Measurements from ENCODE around the gene KRT81.

DNA sequence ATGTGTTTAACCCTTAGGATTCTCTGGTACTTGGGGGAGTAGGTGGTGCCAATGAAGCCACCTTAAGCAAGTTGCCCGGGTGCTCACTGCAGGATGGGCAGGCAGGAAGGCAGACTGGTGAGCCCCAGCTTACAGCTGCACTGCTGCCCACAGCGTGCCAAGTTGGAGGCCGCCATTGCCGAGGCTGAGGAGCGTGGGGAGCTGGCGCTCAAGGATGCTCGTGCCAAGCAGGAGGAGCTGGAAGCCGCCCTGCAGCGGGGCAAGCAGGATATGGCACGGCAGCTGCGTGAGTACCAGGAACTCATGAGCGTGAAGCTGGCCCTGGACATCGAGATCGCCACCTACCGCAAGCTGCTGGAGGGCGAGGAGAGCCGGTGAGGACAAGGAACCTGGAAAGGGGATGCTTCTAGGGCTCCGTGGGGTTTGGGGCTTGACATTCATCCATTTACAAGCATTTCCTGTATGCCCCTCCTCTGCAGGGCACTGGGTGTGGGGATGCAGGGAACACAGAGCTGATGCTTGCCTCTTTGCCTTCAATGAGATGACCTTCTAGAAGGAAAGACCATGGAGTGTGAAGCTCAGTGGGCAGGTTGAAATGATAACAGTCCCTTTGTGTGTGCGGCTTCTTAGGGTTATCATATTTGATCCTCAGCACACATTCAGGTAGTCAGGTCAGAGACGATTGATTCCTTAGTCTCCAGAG, 45.9 kb downstream of the KRT81 start:
- TF ChIP-seq, protein P1, sequence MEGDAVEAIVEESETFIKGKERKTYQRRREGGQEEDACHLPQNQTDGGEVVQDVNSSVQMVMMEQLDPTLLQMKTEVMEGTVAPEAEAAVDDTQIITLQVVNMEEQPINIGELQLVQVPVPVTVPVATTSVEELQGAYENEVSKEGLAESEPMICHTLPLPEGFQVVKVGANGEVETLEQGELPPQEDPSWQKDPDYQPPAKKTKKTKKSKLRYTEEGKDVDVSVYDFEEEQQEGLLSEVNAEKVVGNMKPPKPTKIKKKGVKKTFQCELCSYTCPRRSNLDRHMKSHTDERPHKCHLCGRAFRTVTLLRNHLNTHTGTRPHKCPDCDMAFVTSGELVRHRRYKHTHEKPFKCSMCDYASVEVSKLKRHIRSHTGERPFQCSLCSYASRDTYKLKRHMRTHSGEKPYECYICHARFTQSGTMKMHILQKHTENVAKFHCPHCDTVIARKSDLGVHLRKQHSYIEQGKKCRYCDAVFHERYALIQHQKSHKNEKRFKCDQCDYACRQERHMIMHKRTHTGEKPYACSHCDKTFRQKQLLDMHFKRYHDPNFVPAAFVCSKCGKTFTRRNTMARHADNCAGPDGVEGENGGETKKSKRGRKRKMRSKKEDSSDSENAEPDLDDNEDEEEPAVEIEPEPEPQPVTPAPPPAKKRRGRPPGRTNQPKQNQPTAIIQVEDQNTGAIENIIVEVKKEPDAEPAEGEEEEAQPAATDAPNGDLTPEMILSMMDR (conservative IDR thresholded peaks at IDR 0.05), result no peak
- TF ChIP-seq EZH2 (IDR thresholded peaks at IDR 0.05; ENCODE audit: low read depth), result no peak

Data from PC-9 (cell line).